Common myeloid progenitor, CD34-positive (primary cell): ENCODE results near the gene GPR18.
"Not testable (repeated sequence)": the region's sequence is repeated elsewhere in the genome, so short reads cannot be mapped to it uniquely, and the experiment has no call there.

Experiments used
- CTCF ChIA-PET: fragments of 350-600 bp; sonication (Branson Sonifier 250); formaldehyde crosslinking; loops from one replicate; lab custom pipeline; 2021; ENCODE audit warnings: antibody characterized with exemption; lab: Charles Lee
- POLR2A ChIA-PET: fragments of 350-600 bp; sonication (Branson Sonifier 250); formaldehyde crosslinking; loops from one replicate; lab custom pipeline; 2021; ENCODE audit warnings: antibody characterized with exemption; lab: Charles Lee
- DNase-seq, 3 donors: peaks; one replicate each; pipeline versions ENCODE4 v3.0.0 to v3.0.0-alpha.2; 2013
- H3K27ac ChIP-seq, 2 experiments: 1 replicate in 1 of 2; 2 replicates in 1 of 2; pipeline ENCODE4 v1.7.0; 2013; ENCODE audit warnings: inconsistent platforms in 2 of 2, low read length in 2 of 2, mild to moderate bottlenecking in 2 of 2, low read depth in 1 of 2, moderate library complexity in 1 of 2; ENCODE audit not compliant: severe bottlenecking in 2 of 2, insufficient read depth in 1 of 2, poor library complexity in 1 of 2
- H3K27me3 ChIP-seq, 5 experiments: replicated peaks in 2 of 5; 1 replicate in 3 of 5; 2 replicates in 2 of 5; pipeline versions ENCODE4 v1.6.1 to v1.7.0; 2013; ENCODE audit warnings: low read length in 4 of 5, mild to moderate bottlenecking in 2 of 5, moderate library complexity in 2 of 5, inconsistent platforms in 1 of 5; ENCODE audit not compliant: insufficient read depth in 5 of 5, control insufficient read depth in 4 of 5
- H3K36me3 ChIP-seq, 4 experiments: 1 replicate in 2 of 4; 2 replicates in 2 of 4; pipeline versions ENCODE4 v1.6.1 to v1.7.0; 2013; ENCODE audit warnings: low read length in 3 of 4, control low read depth in 1 of 4, mild to moderate bottlenecking in 1 of 4; ENCODE audit not compliant: control insufficient read depth in 4 of 4, insufficient read depth in 4 of 4
- H3K4me1 ChIP-seq, 4 experiments: 1 replicate in 3 of 4; 2 replicates in 1 of 4; pipeline versions ENCODE4 v1.6.1 to v1.7.1; 2013; ENCODE audit warnings: low read length in 3 of 4, mild to moderate bottlenecking in 3 of 4, control low read depth in 1 of 4, inconsistent platforms in 1 of 4, moderate library complexity in 1 of 4; ENCODE audit not compliant: control insufficient read depth in 4 of 4, insufficient read depth in 4 of 4; ENCODE audit errors: control extremely low read depth in 1 of 4
- H3K4me3 ChIP-seq, 7 experiments: 1 replicate in 4 of 7; 2 replicates in 3 of 7; pipeline versions ENCODE4 v1.5.1 to v1.7.0; 2013; ENCODE audit warnings: mild to moderate bottlenecking in 7 of 7, low read length in 6 of 7, moderate library complexity in 6 of 7, inconsistent platforms in 2 of 7, low read depth in 2 of 7, control low read depth in 1 of 7; ENCODE audit not compliant: insufficient read depth in 4 of 7, control insufficient read depth in 1 of 7; ENCODE audit errors: extremely low read depth in 1 of 7
- H3K9me3 ChIP-seq, 5 experiments: 1 replicate in 4 of 5; 2 replicates in 1 of 5; pipeline versions ENCODE4 v1.6.1 to v1.7.1; 2013; ENCODE audit warnings: low read length in 4 of 5, mild to moderate bottlenecking in 2 of 5, inconsistent platforms in 1 of 5, low read depth in 1 of 5, moderate library complexity in 1 of 5; ENCODE audit not compliant: control insufficient read depth in 4 of 5, insufficient read depth in 2 of 5; ENCODE audit errors: control extremely low read depth in 1 of 5
- WGBS: methylation state at CpG from one replicate; pipeline ENCODE4 v1.1.5; 2013; ENCODE audit not compliant: insufficient coverage; 5-methylcytosine and 5-hydroxymethylcytosine counted together

GPR18 gene

GRCh38 chr13:99214232-99214631 is 43.9 kb downstream of the GPR18 start:
- Histone ChIP-seq H3K4me1 (peaks cover 4 to 33% (median 23%) of the 10 kb centered on the region in 4 experiments), H3K27ac (no peak overlapping the region), H3K27me3 (no peaks in the 10 kb centered on the region), H3K4me3 (no peak overlapping the region), H3K36me3 (peaks cover 0 to 13% (median under 1%) of the 10 kb centered on the region in 4 experiments), H3K9me3 (no peaks in the 10 kb centered on the region)
- 53% methylated on average over 4 of the region's 7 CpGs for WGBS
- DNase-seq, result peak in 2 of 3 donors; percentile 43 to 54
- ChIA-PET CTCF (interaction anchor here (1.0 to 1.9 kb wide), 3 partner anchors 10 to 53 kb away, joined by 3 to 10 read pairs (median 3); no protein-coding TSS in a partner anchor), POLR2A (interaction anchor here (1.1 kb wide), 1 partner anchor 14 kb away, joined by 5 read pairs; the partner anchor contains the start of gene UBAC2)

- no peaks in the 10 kb centered on the region for H3K9me3 ChIP-seq
- H3K4me3 ChIP-seq, result no peak overlapping the region
- peaks cover under 1 to 23% (median 2%) of the 10 kb centered on the region in 4 experiments for H3K36me3 ChIP-seq
- WGBS, result 96% methylated on average over 4 of the region's 5 CpGs
- ChIA-PET CTCF (no interaction called here), POLR2A (no interaction called here)
- H3K27ac ChIP-seq, result no peak overlapping the region
- peaks cover 0 to 11% (median 5%) of the 10 kb centered on the region in 4 experiments for H3K4me1 ChIP-seq
- no peaks in the 10 kb centered on the region for H3K27me3 ChIP-seq
- DNase-seq, result no peak
Measured at GRCh38 chr13:99211421-99212035, 46.7 kb downstream of the GPR18 start.

GRCh38 chr13:99210627-99211026 is 47.6 kb downstream of the GPR18 start:
- Histone ChIP-seq H3K4me1 (peaks cover 0 to 11% (median 5%) of the 10 kb centered on the region in 4 experiments), H3K36me3 (peaks cover 5 to 32% (median 9%) of the 10 kb centered on the region in 4 experiments)
- whole genome bisulfite sequencing, result 92% methylated on average over 7 of the region's 9 CpGs
- H3K27ac ChIP-seq, H3K9me3 ChIP-seq, H3K4me3 ChIP-seq, POLR2A ChIA-PET, H3K27me3 ChIP-seq, DNase-seq: not testable (repeated sequence)
- CTCF ChIA-PET, result interaction anchor here (15.0 kb wide), 1 partner anchor 57 kb away, joined by 181 read pairs; no protein-coding TSS in a partner anchor

DNA sequence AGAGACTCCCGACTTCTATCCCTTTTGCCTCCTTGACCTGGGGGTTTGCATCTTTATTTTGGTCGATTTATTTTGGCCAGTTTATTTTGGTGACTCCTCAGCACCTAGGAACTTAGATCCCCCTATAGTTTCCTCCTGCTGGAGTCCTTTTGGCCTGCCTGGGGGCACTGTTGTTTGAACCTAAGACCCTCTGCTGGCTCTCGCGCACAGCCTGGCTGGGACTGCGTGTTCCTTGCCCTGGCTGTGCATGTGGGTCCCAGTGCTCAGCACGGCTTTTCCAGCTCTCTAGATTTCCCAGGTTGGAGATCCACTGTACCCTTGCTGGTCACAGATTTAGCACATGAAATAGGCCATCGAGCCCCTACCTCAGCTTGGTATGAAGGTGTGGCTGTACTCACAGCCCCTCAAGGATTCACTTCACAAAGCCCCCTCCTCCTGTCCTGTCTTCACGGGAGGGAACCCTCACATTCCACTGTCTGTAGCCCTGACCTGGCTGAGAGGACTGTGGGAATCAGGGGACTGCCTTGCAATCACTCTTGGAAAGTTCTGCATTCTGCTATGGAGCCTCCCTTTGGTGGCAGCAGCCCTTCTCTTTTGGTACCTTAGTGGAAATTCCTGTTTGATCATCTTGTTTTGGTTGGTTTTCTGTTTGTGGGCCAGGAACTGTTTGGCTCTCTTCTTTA is 49.2 kb downstream of the GPR18 start:
- peaks cover 7 to 32% (median 9%) of the 10 kb centered on the region in 4 experiments for H3K36me3 ChIP-seq
- no peak for DNase-seq
- POLR2A ChIA-PET, result no interaction called here
- H3K27me3 ChIP-seq, result no peaks in the 10 kb centered on the region
- H3K4me3 ChIP-seq, result no peak overlapping the region
- peaks cover 4 to 12% (median 8%) of the 10 kb centered on the region in 4 experiments for H3K4me1 ChIP-seq
- H3K9me3 ChIP-seq, result no peaks in the 10 kb centered on the region
- CTCF ChIA-PET, result interaction anchor here (0.6 to 15.0 kb wide), 4 partner anchors 8 to 58 kb away, joined by 3 to 181 read pairs (median 4); no protein-coding TSS in a partner anchor
- WGBS, result 95% methylated on average over 7 of the region's 8 CpGs
- no peak overlapping the region for H3K27ac ChIP-seq

DNA sequence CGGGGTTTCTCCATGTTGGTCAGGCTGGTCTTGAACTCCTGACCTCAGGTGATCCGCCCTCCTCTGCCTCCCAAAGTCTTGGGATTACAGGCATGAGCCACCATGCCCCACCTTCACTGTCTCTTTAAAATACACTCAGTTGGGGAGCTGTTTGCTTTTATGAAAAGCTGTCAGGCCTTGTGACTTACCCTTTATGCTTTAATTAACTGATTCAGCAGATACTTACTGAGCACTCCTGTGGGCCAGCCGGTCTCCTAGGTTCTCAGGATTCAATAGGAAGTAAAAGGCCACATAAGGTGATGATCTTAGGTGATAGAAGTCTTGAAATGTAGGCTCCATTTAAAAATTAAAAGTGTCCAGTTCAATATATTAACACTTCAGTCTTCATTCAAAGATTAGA is 50.0 kb downstream of the GPR18 start:
- no peak for DNase-seq
- WGBS, result no CpG with 5 or more reads among the region's 3 CpGs
- Histone ChIP-seq H3K4me3 (no peak overlapping the region), H3K36me3 (peaks cover 7 to 38% (median 10%) of the 10 kb centered on the region in 4 experiments), H3K9me3 (no peaks in the 10 kb centered on the region), H3K27me3 (no peaks in the 10 kb centered on the region), H3K27ac (no peak overlapping the region), H3K4me1 (peaks cover 7 to 18% (median 11%) of the 10 kb centered on the region in 4 experiments)
- CTCF ChIA-PET, result interaction anchor here (0.8 to 15.0 kb wide), 3 partner anchors 26 to 59 kb away, joined by 3 to 181 read pairs (median 4); no protein-coding TSS in a partner anchor
- POLR2A ChIA-PET, result no interaction called here

DNA sequence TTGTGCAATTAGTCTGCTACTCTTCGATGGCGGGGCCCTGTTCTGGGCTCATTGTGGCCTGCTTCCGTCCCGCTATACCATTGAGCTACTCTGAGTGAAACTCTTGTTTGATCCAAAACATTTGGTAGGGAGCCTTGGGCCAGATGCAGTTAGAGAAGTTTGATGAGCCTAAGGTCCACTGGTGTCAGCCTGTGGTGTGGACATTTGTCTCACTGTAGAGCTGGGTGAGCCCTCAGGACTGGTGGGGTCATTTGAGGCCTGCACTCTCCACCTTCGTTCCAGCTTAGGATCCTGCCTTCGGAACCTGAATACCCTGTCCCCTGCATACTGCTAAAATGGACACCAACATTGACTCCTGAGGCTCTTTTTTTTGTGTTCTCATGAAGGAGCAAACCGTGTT is 50.7 kb downstream of the GPR18 start:
- H3K27ac ChIP-seq, result no peak overlapping the region
- H3K4me1 ChIP-seq, result peaks cover 9 to 22% (median 13%) of the 10 kb centered on the region in 4 experiments
- no peak for DNase-seq
- POLR2A ChIA-PET, result no interaction called here
- CTCF ChIA-PET, result interaction anchor here (0.8 to 15.0 kb wide), 5 partner anchors 10 to 60 kb away, joined by 3 to 181 read pairs (median 3); no protein-coding TSS in a partner anchor
- H3K9me3 ChIP-seq, result no peaks in the 10 kb centered on the region
- H3K27me3 ChIP-seq, result no peaks in the 10 kb centered on the region
- H3K36me3 ChIP-seq, result peaks cover 7 to 38% (median 10%) of the 10 kb centered on the region in 4 experiments
- WGBS, result 100% methylated on average over 6 of the region's 7 CpGs
- H3K4me3 ChIP-seq, result no peak overlapping the region
